Liver (tissue), 9 donors: ENCODE data around the gene TTC21A. TPM values are rescaled to one million over a fixed set of nuclear protein-coding genes. Genes with fewer than 3 reads are reported as not detected.

Source experiments
- DNase-seq: peaks from one replicate; pipeline ENCODE4 v3.0.0-alpha.2; 2017; ENCODE audit warnings: low spot score
- H3K27ac ChIP-seq, 2 donors: one replicate each; pipeline ENCODE4 v1.7.0; 2013; ENCODE audit warnings: inconsistent platforms in 2 of 2, low read length in 2 of 2, control low read depth in 1 of 2, low read depth in 1 of 2, mild to moderate bottlenecking in 1 of 2
- H3K27me3 ChIP-seq, 4 donors: one replicate each; pipeline versions ENCODE4 v1.6.1 to v1.7.0; 2013; ENCODE audit warnings: low read length in 3 of 4, inconsistent platforms in 1 of 4, mild to moderate bottlenecking in 1 of 4, moderate library complexity in 1 of 4; ENCODE audit not compliant: control insufficient read depth in 4 of 4, insufficient read depth in 4 of 4
- H3K36me3 ChIP-seq, 4 donors: one replicate each; pipeline versions ENCODE4 v1.6.1 to v1.7.0; 2013; ENCODE audit warnings: low read length in 3 of 4, mild to moderate bottlenecking in 3 of 4, low read depth in 1 of 4, moderate library complexity in 1 of 4; ENCODE audit not compliant: control insufficient read depth in 4 of 4, insufficient read depth in 3 of 4
- H3K4me1 ChIP-seq, 4 donors: one replicate each; pipeline versions ENCODE4 v1.6.1 to v1.7.0; 2013; ENCODE audit warnings: low read length in 3 of 4, mild to moderate bottlenecking in 3 of 4, moderate library complexity in 1 of 4; ENCODE audit not compliant: control insufficient read depth in 4 of 4, insufficient read depth in 4 of 4
- H3K4me3 ChIP-seq, 3 donors: one replicate each; pipeline versions ENCODE4 v1.6.1 to v1.7.0; 2013; ENCODE audit warnings: low read length in 3 of 3, control low read depth in 1 of 3, low read depth in 1 of 3, mild to moderate bottlenecking in 1 of 3
- H3K9ac ChIP-seq, 2 donors: one replicate each; pipeline ENCODE4 v1.7.0; 2013; ENCODE audit warnings: low read length in 2 of 2, mild to moderate bottlenecking in 2 of 2, moderate library complexity in 2 of 2, control low read depth in 1 of 2, low read depth in 1 of 2
- H3K9me3 ChIP-seq, 4 donors: one replicate each; pipeline versions ENCODE4 v1.6.1 to v1.7.0; 2013; ENCODE audit warnings: low read length in 3 of 4; ENCODE audit not compliant: control insufficient read depth in 4 of 4
- ATF3 ChIP-seq: IDR thresholded peaks from 2 replicates; pipeline ENCODE4 v1.6.1; 2016; ENCODE audit warnings: antibody characterized with exemption
- EGR1 ChIP-seq, 2 donors: IDR thresholded peaks; 2 replicates each; pipeline ENCODE4 v1.6.1; 2016 to 2018; ENCODE audit warnings: antibody characterized with exemption in 2 of 2, low read depth in 2 of 2
- FOXA1 ChIP-seq: IDR thresholded peaks from 2 replicates; pipeline ENCODE4 v1.6.1; 2016; ENCODE audit warnings: antibody characterized with exemption
- FOXA2 ChIP-seq: IDR thresholded peaks from 2 replicates; pipeline ENCODE4 v1.6.1; 2016; ENCODE audit warnings: antibody characterized with exemption
- GABPA ChIP-seq, 2 donors: IDR thresholded peaks in 1 of 2; conservative IDR thresholded peaks in 1 of 2; 2 replicates each; pipeline ENCODE4 v1.6.1; 2016; ENCODE audit warnings: antibody characterized with exemption in 2 of 2, mild to moderate bottlenecking in 1 of 2, moderate library complexity in 1 of 2
- HNF4A ChIP-seq, 2 donors: conservative IDR thresholded peaks; 2 replicates each; pipeline ENCODE4 v1.6.1; 2016; ENCODE audit warnings: antibody characterized with exemption in 2 of 2, mild to moderate bottlenecking in 2 of 2
- HNF4G ChIP-seq: IDR thresholded peaks from 2 replicates; pipeline ENCODE4 v1.6.1; 2016; ENCODE audit warnings: antibody characterized with exemption
- JUND ChIP-seq, 2 donors: IDR thresholded peaks; 2 replicates each; pipeline ENCODE4 v1.6.1; 2016; ENCODE audit warnings: antibody characterized with exemption in 2 of 2
- REST ChIP-seq: IDR thresholded peaks from 2 replicates; pipeline ENCODE4 v1.6.1; 2016; ENCODE audit warnings: antibody characterized with exemption, mild to moderate bottlenecking
- RXRA ChIP-seq, 2 donors: IDR thresholded peaks; 2 replicates each; pipeline ENCODE4 v1.6.1; 2017 to 2018; ENCODE audit warnings: antibody characterized with exemption in 2 of 2, mild to moderate bottlenecking in 1 of 2
- SP1 ChIP-seq: IDR thresholded peaks from 2 replicates; pipeline ENCODE4 v1.6.1; 2018; ENCODE audit warnings: antibody characterized with exemption, mild to moderate bottlenecking
- TAF1 ChIP-seq: conservative IDR thresholded peaks from 2 replicates; pipeline ENCODE4 v1.6.1; 2016; ENCODE audit warnings: antibody characterized with exemption, mild to moderate bottlenecking
- ZBTB33 ChIP-seq: IDR thresholded peaks from 2 replicates; pipeline ENCODE4 v1.6.1; 2016; ENCODE audit warnings: antibody characterized with exemption
- WGBS: extraction: QIAGEN DNeasy Blood & Tissue Kit; methylation state at CpG from one replicate; pipeline ENCODE4 v1.1.7; 2013; 5-methylcytosine and 5-hydroxymethylcytosine counted together
- polyA plus RNA-seq, 2 donors: library from polyadenylated mRNA; stranded (reverse) in 1 of 2; unstranded in 1 of 2; fragments of 200-250 nt in 1 of 2; fragments of >200 nt in 1 of 2; fragmentation: Nextera tagmentation in 1 of 2; extraction: Ambion mirVana in 1 of 2; gene quantifications; one replicate each; pipeline versions ENCODE4 v1.2.1 to v1.2.3, GENCODE V29; 2013 to 2015
- total RNA-seq, 2 donors: library from RNA; depleted of rRNA; stranded (reverse); fragments of >200 nt; gene quantifications; one replicate each; pipeline ENCODE4 v1.2.3, GENCODE V29; 2014
- TF ChIP-seq, protein P1 (sequence below): fragments of 150-350 bp; IDR thresholded peaks from 2 replicates; pipeline ENCODE4 v1.5.1; 2017; ENCODE audit warnings: improper control_type of control experiment, low read depth, low read length; ENCODE audit not compliant: missing input control
- donor health status: healthy.
- donor health status: healthy.
- donor health status: healthy.
- donor health status: healthy.
- donor health status: healthy.

The TTC21A gene
- total and polyA plus RNA-seq, 4 donors: 0.28 to 3.3 (median 1.6) TPM

DNA sequence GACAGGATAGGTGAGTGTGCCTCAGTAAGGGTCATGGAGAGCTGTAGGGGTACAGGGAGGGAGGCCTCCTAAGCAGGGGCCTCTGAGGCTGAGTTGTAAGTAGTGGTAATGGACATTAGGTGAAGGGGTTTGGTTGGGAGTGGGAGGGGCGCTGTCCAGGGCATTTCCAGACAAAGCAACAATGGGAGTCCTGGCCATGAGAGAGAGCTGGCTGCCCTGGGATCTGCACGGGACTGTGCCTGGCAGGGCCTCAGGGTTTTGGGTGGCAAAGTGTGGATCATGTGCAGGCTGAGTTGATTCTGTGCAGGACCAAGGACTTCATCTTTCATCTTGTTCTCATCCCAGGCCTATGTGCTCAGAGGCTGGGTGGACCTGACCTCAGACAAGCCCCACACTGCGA lies 4.6 kb downstream of the TTC21A start:
- Histone ChIP-seq H3K27ac (no peak overlapping the region), H3K4me3 (no peak overlapping the region), H3K36me3 (no peaks in the 10 kb centered on the region), H3K9me3 (no peaks in the 10 kb centered on the region), H3K4me1 (peaks cover 0 to 7% (median 6%) of the 10 kb centered on the region in 4 donors), H3K9ac (no peak overlapping the region), H3K27me3 (no peaks in the 10 kb centered on the region)
- no peak for DNase-seq
- 100% methylated on average over 3 of the region's 3 CpGs for WGBS
- TF ChIP-seq GABPA (IDR thresholded peaks at IDR 0.05 in 1 of 2, conservative IDR thresholded peaks at IDR 0.05 in 1 of 2) (no peak), FOXA2 (no peak), FOXA1 (no peak), JUND (IDR thresholded peaks at IDR 0.05) (no peak), SP1 (no peak), ATF3 (no peak), RXRA (IDR thresholded peaks at IDR 0.05) (no peak), ZBTB33 (no peak), REST (no peak), EGR1 (IDR thresholded peaks at IDR 0.05; ENCODE audit: low read depth in 2 of 2) (no peak), TAF1 (no peak), HNF4A (conservative IDR thresholded peaks at IDR 0.05) (no peak)

GRCh38 chr3:39112535-39112934 lies 5.1 kb downstream of the TTC21A start:
- no peaks in the 10 kb centered on the region for H3K9me3 ChIP-seq
- 95% methylated on average over 2 of the region's 2 CpGs for WGBS

More at GRCh38 chr3:39112535-39112934, 5.1 kb downstream of the TTC21A start:
- H3K27ac ChIP-seq: no peak overlapping the region
- H3K27me3 ChIP-seq: no peaks in the 10 kb centered on the region
- peaks cover 0 to 7% (median 6%) of the 10 kb centered on the region in 4 donors for H3K4me1 ChIP-seq
- no peak overlapping the region for H3K9ac ChIP-seq
- H3K36me3 ChIP-seq: no peaks in the 10 kb centered on the region
- H3K4me3 ChIP-seq: no peak overlapping the region
- no peak for DNase-seq
- no peak for TF ChIP-seq HNF4A (conservative IDR thresholded peaks at IDR 0.05)
- TF ChIP-seq HNF4G: no peak
- TF ChIP-seq GABPA (IDR thresholded peaks at IDR 0.05 in 1 of 2, conservative IDR thresholded peaks at IDR 0.05 in 1 of 2): no peak
- TF ChIP-seq RXRA (IDR thresholded peaks at IDR 0.05): no peak
- TF ChIP-seq, protein P1, sequence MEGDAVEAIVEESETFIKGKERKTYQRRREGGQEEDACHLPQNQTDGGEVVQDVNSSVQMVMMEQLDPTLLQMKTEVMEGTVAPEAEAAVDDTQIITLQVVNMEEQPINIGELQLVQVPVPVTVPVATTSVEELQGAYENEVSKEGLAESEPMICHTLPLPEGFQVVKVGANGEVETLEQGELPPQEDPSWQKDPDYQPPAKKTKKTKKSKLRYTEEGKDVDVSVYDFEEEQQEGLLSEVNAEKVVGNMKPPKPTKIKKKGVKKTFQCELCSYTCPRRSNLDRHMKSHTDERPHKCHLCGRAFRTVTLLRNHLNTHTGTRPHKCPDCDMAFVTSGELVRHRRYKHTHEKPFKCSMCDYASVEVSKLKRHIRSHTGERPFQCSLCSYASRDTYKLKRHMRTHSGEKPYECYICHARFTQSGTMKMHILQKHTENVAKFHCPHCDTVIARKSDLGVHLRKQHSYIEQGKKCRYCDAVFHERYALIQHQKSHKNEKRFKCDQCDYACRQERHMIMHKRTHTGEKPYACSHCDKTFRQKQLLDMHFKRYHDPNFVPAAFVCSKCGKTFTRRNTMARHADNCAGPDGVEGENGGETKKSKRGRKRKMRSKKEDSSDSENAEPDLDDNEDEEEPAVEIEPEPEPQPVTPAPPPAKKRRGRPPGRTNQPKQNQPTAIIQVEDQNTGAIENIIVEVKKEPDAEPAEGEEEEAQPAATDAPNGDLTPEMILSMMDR: no peak
